ENCODE measurements around the gene MCM9. TPM values are rescaled to one million over a fixed set of nuclear protein-coding genes. Genes with fewer than 3 reads are reported as not detected.

Gene MCM9
- total RNA-seq, 1 donor from 2014 or later, result 5.5 TPM

- no peak for TF ChIP-seq CTCF (IDR thresholded peaks at IDR 0.05; ENCODE audit: borderline replicate concordance)
- intact Hi-C loops (cut with micrococcal nuclease), result no loop called here
- H3K4me3 ChIP-seq, result no peak overlapping the region
- H3K27me3 ChIP-seq (ENCODE audit: low read depth), result no peaks in the 10 kb centered on the region
- H3K27ac ChIP-seq (replicated peaks), result no peak overlapping the region
- H3K9me3 ChIP-seq (replicated peaks), result no peaks in the 10 kb centered on the region
- H3K4me1 ChIP-seq, result no peaks in the 10 kb centered on the region
- DNase-seq, result no peak
- peaks cover 8% of the 10 kb centered on the region for H3K36me3 ChIP-seq
Observed at GRCh38 chr6:118844915-118845314, 90.0 kb downstream of the MCM9 start.

- Histone ChIP-seq H3K4me3 (no peak overlapping the region), H3K9me3 (replicated peaks) (no peaks in the 10 kb centered on the region), H3K36me3 (peaks cover 8% of the 10 kb centered on the region), H3K27me3 (ENCODE audit: low read depth) (no peaks in the 10 kb centered on the region), H3K4me1 (no peaks in the 10 kb centered on the region), H3K27ac (replicated peaks) (no peak overlapping the region)
- no peak for DNase-seq
- intact Hi-C loops (cut with micrococcal nuclease), result no loop called here
- no peak for TF ChIP-seq CTCF (IDR thresholded peaks at IDR 0.05; ENCODE audit: borderline replicate concordance)
Observed at GRCh38 chr6:118843685-118844390, 91.1 kb downstream of the MCM9 start.

- Histone ChIP-seq H3K36me3 (peaks cover 38% of the 10 kb centered on the region), H3K9me3 (replicated peaks) (peaks cover 14% of the 10 kb centered on the region), H3K27ac (replicated peaks) (no peak overlapping the region), H3K27me3 (ENCODE audit: low read depth) (no peaks in the 10 kb centered on the region), H3K4me1 (no peaks in the 10 kb centered on the region), H3K4me3 (no peak overlapping the region)
- intact Hi-C loops (cut with micrococcal nuclease), result no loop called here
- no peak for TF ChIP-seq CTCF (IDR thresholded peaks at IDR 0.05; ENCODE audit: borderline replicate concordance)
- DNase-seq, result no peak
Observed at GRCh38 chr6:118830691-118831090, 104.3 kb downstream of the MCM9 start.

- intact Hi-C loops (cut with micrococcal nuclease), result no loop called here
- no peak overlapping the region for H3K27ac ChIP-seq (replicated peaks)
- H3K4me1 ChIP-seq, result no peaks in the 10 kb centered on the region
- peaks cover 6% of the 10 kb centered on the region for H3K9me3 ChIP-seq (replicated peaks)
- no peak for TF ChIP-seq CTCF (IDR thresholded peaks at IDR 0.05; ENCODE audit: borderline replicate concordance)
- DNase-seq, result no peak
- peaks cover 45% of the 10 kb centered on the region for H3K36me3 ChIP-seq
- no peak overlapping the region for H3K4me3 ChIP-seq
- no peaks in the 10 kb centered on the region for H3K27me3 ChIP-seq (ENCODE audit: low read depth)
Observed at GRCh38 chr6:118829817-118830478, 105.0 kb downstream of the MCM9 start.

GRCh38 chr6:118826096-118826495 lies 108.9 kb downstream of the MCM9 start:
- H3K4me3 ChIP-seq, result no peak overlapping the region
- no peak for TF ChIP-seq CTCF (IDR thresholded peaks at IDR 0.05; ENCODE audit: borderline replicate concordance)
- no peak overlapping the region for H3K27ac ChIP-seq (replicated peaks)
- DNase-seq, result no peak
- intact Hi-C loops (cut with micrococcal nuclease), result no loop called here
- peaks cover 78% of the 10 kb centered on the region for H3K36me3 ChIP-seq
- no peaks in the 10 kb centered on the region for H3K27me3 ChIP-seq (ENCODE audit: low read depth)
- no peaks in the 10 kb centered on the region for H3K4me1 ChIP-seq
- H3K9me3 ChIP-seq (replicated peaks), result no peaks in the 10 kb centered on the region

All from left ventricle myocardium inferior (tissue), 1 donor.